ENCODE results near the gene IL10RB.

DNA sequence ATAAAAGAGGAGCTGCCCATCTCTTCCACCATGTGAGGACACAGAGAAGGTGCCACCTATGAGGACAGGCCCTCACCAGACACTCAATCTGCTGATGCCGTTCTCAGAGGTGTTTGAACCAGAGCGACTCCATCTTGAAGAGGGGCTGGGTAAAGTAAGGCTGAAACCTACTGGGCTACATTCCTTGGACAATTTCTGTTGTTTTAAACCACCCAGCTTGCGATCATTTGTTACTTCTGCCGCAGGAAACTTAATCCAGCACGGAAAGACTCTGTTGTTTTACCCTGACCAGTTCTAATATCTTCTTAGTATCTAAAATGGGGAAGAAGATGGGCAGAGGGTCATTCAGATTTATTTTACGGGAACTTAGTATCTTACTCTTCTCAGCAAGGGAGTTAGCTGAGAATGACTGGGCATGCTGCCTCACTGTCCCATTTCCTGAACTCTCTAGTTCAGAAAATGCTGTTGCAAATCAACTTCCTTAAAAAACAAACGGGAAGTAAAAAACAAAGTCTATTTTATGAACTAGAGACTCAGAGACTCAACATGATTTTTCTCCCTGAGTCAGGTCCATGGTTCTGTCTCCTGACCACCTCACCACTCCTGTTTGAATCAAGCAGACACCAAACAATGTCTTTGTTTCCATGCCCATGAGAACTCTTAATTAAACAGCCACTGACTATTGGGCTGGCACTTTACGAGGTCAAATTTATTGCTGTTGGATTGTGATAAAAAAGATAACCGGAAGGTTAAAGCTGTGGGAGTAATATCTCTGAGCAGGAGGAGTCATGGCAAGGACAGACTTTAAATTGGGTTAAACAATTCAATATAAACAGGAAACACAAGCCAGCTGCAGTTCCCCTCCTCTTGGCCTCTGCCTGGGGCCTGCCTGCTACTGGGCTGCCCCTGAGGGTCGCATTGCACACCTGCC lies 34.8 kb downstream of the IL10RB start:
- TF ChIP-seq POLR2A (IDR thresholded peaks at IDR 0.05; ENCODE audit: low read length) = no peak
- no peak for TF ChIP-seq JUNB (IDR thresholded peaks at IDR 0.05)
- TF ChIP-seq, protein P1, sequence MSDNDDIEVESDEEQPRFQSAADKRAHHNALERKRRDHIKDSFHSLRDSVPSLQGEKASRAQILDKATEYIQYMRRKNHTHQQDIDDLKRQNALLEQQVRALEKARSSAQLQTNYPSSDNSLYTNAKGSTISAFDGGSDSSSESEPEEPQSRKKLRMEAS (IDR thresholded peaks at IDR 0.05) = no peak
- TF ChIP-seq, protein P2, sequence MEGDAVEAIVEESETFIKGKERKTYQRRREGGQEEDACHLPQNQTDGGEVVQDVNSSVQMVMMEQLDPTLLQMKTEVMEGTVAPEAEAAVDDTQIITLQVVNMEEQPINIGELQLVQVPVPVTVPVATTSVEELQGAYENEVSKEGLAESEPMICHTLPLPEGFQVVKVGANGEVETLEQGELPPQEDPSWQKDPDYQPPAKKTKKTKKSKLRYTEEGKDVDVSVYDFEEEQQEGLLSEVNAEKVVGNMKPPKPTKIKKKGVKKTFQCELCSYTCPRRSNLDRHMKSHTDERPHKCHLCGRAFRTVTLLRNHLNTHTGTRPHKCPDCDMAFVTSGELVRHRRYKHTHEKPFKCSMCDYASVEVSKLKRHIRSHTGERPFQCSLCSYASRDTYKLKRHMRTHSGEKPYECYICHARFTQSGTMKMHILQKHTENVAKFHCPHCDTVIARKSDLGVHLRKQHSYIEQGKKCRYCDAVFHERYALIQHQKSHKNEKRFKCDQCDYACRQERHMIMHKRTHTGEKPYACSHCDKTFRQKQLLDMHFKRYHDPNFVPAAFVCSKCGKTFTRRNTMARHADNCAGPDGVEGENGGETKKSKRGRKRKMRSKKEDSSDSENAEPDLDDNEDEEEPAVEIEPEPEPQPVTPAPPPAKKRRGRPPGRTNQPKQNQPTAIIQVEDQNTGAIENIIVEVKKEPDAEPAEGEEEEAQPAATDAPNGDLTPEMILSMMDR (IDR thresholded peaks at IDR 0.05) = no peak
- TF ChIP-seq KDM1A (IDR thresholded peaks at IDR 0.05; ENCODE audit: low read depth) = no peak
- TF ChIP-seq SMC3 (IDR thresholded peaks at IDR 0.05) = no peak
- TF ChIP-seq CBX2 (IDR thresholded peaks at IDR 0.05; ENCODE audit: borderline replicate concordance, low read depth) = no peak

Data from A549 (cell line).